Skeletal muscle tissue (tissue), 4 donors: Measurements from ENCODE around the gene HACL1. TPM values are rescaled to one million over a fixed set of nuclear protein-coding genes. Genes with fewer than 3 reads are reported as not detected.

ENCODE experiments used
- H3K27ac ChIP-seq: one replicate; pipeline ENCODE4 v1.7.0; 2013; ENCODE audit warnings: mild to moderate bottlenecking, low read depth, low read length, inconsistent platforms
- H3K27me3 ChIP-seq, 3 donors: one replicate each; pipeline ENCODE4 v1.7.0; 2013; ENCODE audit warnings: low read length in 3 of 3; ENCODE audit not compliant: control insufficient read depth in 3 of 3, insufficient read depth in 3 of 3
- H3K36me3 ChIP-seq, 3 donors: one replicate each; pipeline ENCODE4 v1.7.0; 2013; ENCODE audit warnings: low read length in 3 of 3; ENCODE audit not compliant: control insufficient read depth in 3 of 3, insufficient read depth in 3 of 3
- H3K4me1 ChIP-seq, 3 donors: one replicate each; pipeline ENCODE4 v1.7.0; 2013; ENCODE audit warnings: low read length in 3 of 3, mild to moderate bottlenecking in 3 of 3; ENCODE audit not compliant: control insufficient read depth in 3 of 3, insufficient read depth in 3 of 3
- H3K4me3 ChIP-seq, 3 donors: one replicate each; pipeline ENCODE4 v1.7.0; 2013; ENCODE audit warnings: low read length in 3 of 3
- H3K9ac ChIP-seq, 3 donors: one replicate each; pipeline ENCODE4 v1.7.0; 2013; ENCODE audit warnings: low read length in 3 of 3, mild to moderate bottlenecking in 3 of 3, moderate library complexity in 2 of 3, low read depth in 1 of 3
- H3K9me3 ChIP-seq, 3 donors: one replicate each; pipeline ENCODE4 v1.7.0; 2013; ENCODE audit warnings: low read length in 3 of 3; ENCODE audit not compliant: control insufficient read depth in 3 of 3
- total RNA-seq: library from RNA; depleted of rRNA; stranded (reverse); fragments of >200 nt; gene quantifications from one replicate; pipeline ENCODE4 v1.2.3, GENCODE V29; 2014
- donor health status: Osteomylitis.

The HACL1 gene
- total RNA-seq, 1 donor from 2014 or later: 16.7 TPM

GRCh38 chr3:15591928-15592327 lies 9.4 kb downstream of the HACL1 start:
- no peaks in the 10 kb centered on the region for H3K9me3 ChIP-seq
- no peaks in the 10 kb centered on the region for H3K27me3 ChIP-seq
- peaks cover 10 to 20% (median 19%) of the 10 kb centered on the region in 3 donors for H3K36me3 ChIP-seq
- no peaks in the 10 kb centered on the region for H3K4me1 ChIP-seq
- H3K9ac ChIP-seq: no peak overlapping the region
- H3K27ac ChIP-seq: no peak overlapping the region
- no peak overlapping the region for H3K4me3 ChIP-seq

DNA sequence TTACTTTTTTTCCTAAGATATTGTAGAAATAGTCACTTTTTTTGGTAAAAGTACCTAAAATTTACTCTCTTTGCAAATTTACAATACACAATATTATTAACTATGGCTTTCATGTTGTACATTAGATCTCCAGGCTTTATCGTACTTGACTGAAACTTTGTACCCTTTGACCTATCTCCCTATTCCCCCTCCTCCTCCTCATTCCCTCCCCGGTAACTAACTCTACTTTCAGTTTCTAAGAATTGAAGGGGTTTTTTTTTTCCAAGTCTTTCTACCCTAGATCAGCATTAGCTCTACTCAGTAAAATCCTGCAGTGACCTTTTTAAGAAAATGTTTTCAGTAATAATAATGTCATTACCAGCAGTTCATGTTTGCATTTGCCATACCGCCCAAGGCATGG lies 10.1 kb downstream of the HACL1 start:
- no peaks in the 10 kb centered on the region for H3K9me3 ChIP-seq
- H3K27ac ChIP-seq: no peak overlapping the region
- H3K4me1 ChIP-seq: no peaks in the 10 kb centered on the region
- no peaks in the 10 kb centered on the region for H3K27me3 ChIP-seq
- peaks cover 10 to 20% (median 18%) of the 10 kb centered on the region in 3 donors for H3K36me3 ChIP-seq
- no peak overlapping the region for H3K9ac ChIP-seq
- no peak overlapping the region for H3K4me3 ChIP-seq

DNA sequence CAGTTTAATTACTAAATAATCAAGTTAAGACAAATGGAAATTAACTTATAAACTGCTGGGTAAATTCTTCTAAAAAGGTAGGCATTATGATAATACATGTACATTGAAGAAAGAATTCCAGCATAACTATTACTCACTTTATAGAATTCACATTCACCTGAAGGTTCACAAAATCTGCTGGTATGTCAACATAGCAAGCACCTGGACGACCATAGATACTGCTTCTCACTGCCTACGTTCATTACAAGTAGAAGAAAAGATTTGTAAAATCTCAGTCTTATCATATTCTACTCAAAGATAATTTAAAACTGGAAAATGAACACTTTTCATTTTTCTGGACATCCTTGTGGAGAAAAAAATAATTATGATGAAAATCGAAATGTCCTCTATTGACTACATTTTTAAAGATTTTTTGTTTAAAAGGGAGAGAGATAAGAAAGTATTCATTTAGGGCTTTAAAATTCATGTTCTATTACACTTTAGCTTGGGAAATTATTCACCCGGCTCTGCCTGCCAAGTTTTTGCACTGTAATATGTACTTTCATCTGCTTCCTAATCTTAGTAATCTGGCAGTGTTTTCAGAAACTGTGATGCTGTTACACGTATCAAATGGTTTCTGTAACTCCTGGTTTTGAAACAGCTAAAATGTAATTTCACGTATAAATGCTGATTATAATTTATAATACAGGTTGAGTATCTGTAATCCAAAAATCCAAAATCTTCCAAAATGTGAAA lies 16.1 kb downstream of the HACL1 start:
- Histone ChIP-seq H3K4me1 (no peaks in the 10 kb centered on the region), H3K27me3 (no peaks in the 10 kb centered on the region), H3K36me3 (peaks cover 18 to 46% (median 38%) of the 10 kb centered on the region in 3 donors), H3K9ac (no peak overlapping the region), H3K9me3 (no peaks in the 10 kb centered on the region), H3K4me3 (no peak overlapping the region), H3K27ac (no peak overlapping the region)

GRCh38 chr3:15581471-15582394 lies 19.6 kb downstream of the HACL1 start:
- H3K9me3 ChIP-seq: no peaks in the 10 kb centered on the region
- no peak overlapping the region for H3K9ac ChIP-seq
- no peaks in the 10 kb centered on the region for H3K27me3 ChIP-seq
- no peak overlapping the region for H3K27ac ChIP-seq
- H3K36me3 ChIP-seq: peaks cover 17 to 37% (median 37%) of the 10 kb centered on the region in 3 donors
- no peaks in the 10 kb centered on the region for H3K4me1 ChIP-seq
- no peak overlapping the region for H3K4me3 ChIP-seq

DNA sequence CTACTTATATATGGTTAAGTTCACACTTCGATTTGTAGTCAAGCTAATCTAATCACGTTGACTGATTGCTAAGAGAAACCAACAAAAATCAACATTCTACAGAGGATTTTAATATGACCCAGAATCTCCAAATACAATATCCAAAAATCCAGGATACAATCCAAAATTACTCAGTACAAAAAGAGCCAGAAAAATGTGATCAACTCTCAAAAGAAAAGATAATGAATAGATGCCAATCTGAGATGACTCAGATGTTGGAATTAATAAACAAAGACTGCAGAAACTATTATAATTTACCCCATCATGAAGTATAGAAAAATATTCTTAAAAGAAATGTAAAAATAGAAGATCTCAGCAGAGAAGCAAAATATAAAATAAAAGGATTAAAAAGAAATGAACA lies 22.3 kb downstream of the HACL1 start:
- Histone ChIP-seq H3K9ac (no peak overlapping the region), H3K36me3 (peaks cover 9 to 32% (median 31%) of the 10 kb centered on the region in 3 donors), H3K4me1 (no peaks in the 10 kb centered on the region), H3K27ac (no peak overlapping the region), H3K27me3 (no peaks in the 10 kb centered on the region), H3K9me3 (no peaks in the 10 kb centered on the region), H3K4me3 (no peak overlapping the region)

GRCh38 chr3:15578289-15578867 lies 23.0 kb downstream of the HACL1 start:
- Histone ChIP-seq H3K27me3 (no peaks in the 10 kb centered on the region), H3K9me3 (no peaks in the 10 kb centered on the region), H3K4me3 (no peak overlapping the region), H3K27ac (no peak overlapping the region), H3K4me1 (no peaks in the 10 kb centered on the region), H3K36me3 (peaks cover 9 to 36% (median 36%) of the 10 kb centered on the region in 3 donors), H3K9ac (no peak overlapping the region)

GRCh38 chr3:15576475-15576874 lies 24.9 kb downstream of the HACL1 start:
- Histone ChIP-seq H3K27me3 (no peaks in the 10 kb centered on the region), H3K27ac (no peak overlapping the region), H3K4me3 (no peak overlapping the region), H3K9me3 (no peaks in the 10 kb centered on the region), H3K36me3 (peaks cover 9 to 38% (median 35%) of the 10 kb centered on the region in 3 donors), H3K4me1 (no peaks in the 10 kb centered on the region), H3K9ac (no peak overlapping the region)

- Histone ChIP-seq H3K4me3 (no peak overlapping the region), H3K9ac (no peak overlapping the region), H3K36me3 (peaks cover 14 to 39% (median 38%) of the 10 kb centered on the region in 3 donors), H3K27ac (no peak overlapping the region), H3K9me3 (no peaks in the 10 kb centered on the region), H3K27me3 (no peaks in the 10 kb centered on the region), H3K4me1 (no peaks in the 10 kb centered on the region)
These were observed 25.9 kb downstream of the HACL1 start for GRCh38 chr3:15575446-15575845.

DNA sequence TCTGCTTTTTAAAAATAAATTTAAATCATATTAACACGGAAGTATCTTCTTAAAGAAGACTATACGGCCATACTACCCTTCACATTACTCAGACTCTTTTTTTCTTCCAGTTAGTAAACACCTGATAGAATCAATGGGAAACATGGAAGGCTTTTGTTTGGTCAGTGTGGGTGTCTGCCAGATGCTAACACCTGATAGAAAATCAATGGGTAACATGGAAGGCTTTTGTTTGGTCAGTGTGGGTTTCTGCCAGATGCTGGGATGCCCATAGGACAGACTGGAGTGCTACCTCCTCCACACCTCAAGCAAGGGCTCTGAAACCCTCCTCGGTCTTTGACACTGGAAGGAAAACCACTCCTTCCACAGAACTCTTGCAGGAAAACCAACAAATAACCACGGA lies 29.2 kb downstream of the HACL1 start:
- Histone ChIP-seq H3K36me3 (peaks cover 11 to 44% (median 41%) of the 10 kb centered on the region in 3 donors), H3K9me3 (no peaks in the 10 kb centered on the region), H3K27ac (no peak overlapping the region), H3K4me1 (no peaks in the 10 kb centered on the region), H3K27me3 (no peaks in the 10 kb centered on the region), H3K9ac (no peak overlapping the region), H3K4me3 (no peak overlapping the region)
